Tibial artery (tissue), 4 donors: ENCODE results near the gene MAMSTR.

Experiments
- DNase-seq, 2 donors: peaks; one replicate each; pipeline ENCODE4 v3.0.0-alpha.2; 2019
- H3K27ac ChIP-seq, 2 donors: fragments of 200-600 bp; sonication (generic) in 1 of 2; 1 replicate in 1 of 2; 2 replicates in 1 of 2; pipeline ENCODE4 v1.5.1; 2018 to 2019; ENCODE audit warnings: mild to moderate bottlenecking in 1 of 2
- H3K27me3 ChIP-seq, 2 donors: fragments of 200-600 bp; sonication (generic) in 1 of 2; one replicate each; pipeline versions ENCODE4 v1.5.1 to v1.6.0; 2016 to 2019
- H3K36me3 ChIP-seq, 3 donors: fragments of 200-600 bp; sonication (generic) in 2 of 3; one replicate each; pipeline ENCODE4 v1.5.1; 2016 to 2019; ENCODE audit warnings: mild to moderate bottlenecking in 2 of 3
- H3K4me1 ChIP-seq, 4 donors: fragments of 200-600 bp; sonication (generic) in 2 of 4; 1 replicate in 3 of 4; 2 replicates in 1 of 4; pipeline ENCODE4 v1.5.1; 2016 to 2019
- H3K4me3 ChIP-seq, 2 donors: fragments of 200-600 bp; sonication (generic) in 1 of 2; 1 replicate in 1 of 2; 2 replicates in 1 of 2; pipeline ENCODE4 v1.5.1; 2018 to 2019; ENCODE audit warnings: mild to moderate bottlenecking in 2 of 2
- H3K9me3 ChIP-seq, 3 donors: fragments of 200-600 bp; sonication (generic) in 1 of 3; one replicate each; pipeline ENCODE4 v1.5.1; 2016 to 2019
- intact Hi-C: fragments of 100-400 bp; cut with DNase I; formaldehyde crosslinking; loops from one replicate; pipeline ENCODE4 v1.15.0; 2023; ENCODE audit warnings: low total_unique reads
- TF ChIP-seq, protein P1 (sequence below), 2 experiments: fragments of 200-600 bp in 1 of 2; fragments of 450-650 bp in 1 of 2; IDR thresholded peaks; one replicate each; pipeline ENCODE4 v1.5.1; 2017 to 2019; ENCODE audit warnings: antibody characterized with exemption in 2 of 2, mild to moderate bottlenecking in 1 of 2, moderate library complexity in 1 of 2

Gene MAMSTR

DNA sequence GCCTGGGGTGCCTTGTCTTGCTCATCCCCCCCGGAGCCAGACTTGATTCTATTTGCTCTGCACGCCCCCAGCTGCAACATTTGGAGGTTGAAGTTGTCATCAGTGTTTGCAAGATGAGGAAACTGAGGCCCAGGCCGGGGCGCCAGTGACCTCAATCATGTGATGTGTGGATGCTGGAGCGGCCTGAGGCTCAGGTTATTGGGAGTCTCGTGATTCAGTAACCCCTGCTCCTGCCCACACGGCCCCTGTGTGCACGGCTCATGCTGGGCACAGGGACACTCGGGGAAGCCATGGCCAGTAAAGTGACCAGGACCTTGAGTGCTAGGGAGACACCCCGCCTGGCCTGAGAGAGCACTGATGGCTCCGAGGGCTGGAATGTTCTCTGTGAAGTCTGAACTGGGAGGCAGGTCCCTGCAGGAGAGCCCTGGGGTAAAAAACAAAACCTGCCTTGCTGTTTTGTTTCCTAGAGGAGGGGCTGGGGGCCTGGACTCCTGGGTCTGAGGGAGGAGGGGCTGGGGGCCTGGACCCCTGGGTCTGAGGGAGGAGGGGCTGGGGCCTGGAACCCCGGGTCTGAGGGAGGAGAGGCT lies 37.7 kb upstream of the MAMSTR start:
- peaks cover 0 to 37% of the 10 kb centered on the region in 2 donors for H3K27me3 ChIP-seq
- H3K27ac ChIP-seq = no peak overlapping the region
- no peaks in the 10 kb centered on the region for H3K36me3 ChIP-seq
- peaks cover 0 to 11% (median 8%) of the 10 kb centered on the region in 4 donors for H3K4me1 ChIP-seq
- DNase-seq = no peak
- H3K4me3 ChIP-seq = no peak overlapping the region
- intact Hi-C loops = no loop called here
- no peaks in the 10 kb centered on the region for H3K9me3 ChIP-seq
- TF ChIP-seq, protein P1, sequence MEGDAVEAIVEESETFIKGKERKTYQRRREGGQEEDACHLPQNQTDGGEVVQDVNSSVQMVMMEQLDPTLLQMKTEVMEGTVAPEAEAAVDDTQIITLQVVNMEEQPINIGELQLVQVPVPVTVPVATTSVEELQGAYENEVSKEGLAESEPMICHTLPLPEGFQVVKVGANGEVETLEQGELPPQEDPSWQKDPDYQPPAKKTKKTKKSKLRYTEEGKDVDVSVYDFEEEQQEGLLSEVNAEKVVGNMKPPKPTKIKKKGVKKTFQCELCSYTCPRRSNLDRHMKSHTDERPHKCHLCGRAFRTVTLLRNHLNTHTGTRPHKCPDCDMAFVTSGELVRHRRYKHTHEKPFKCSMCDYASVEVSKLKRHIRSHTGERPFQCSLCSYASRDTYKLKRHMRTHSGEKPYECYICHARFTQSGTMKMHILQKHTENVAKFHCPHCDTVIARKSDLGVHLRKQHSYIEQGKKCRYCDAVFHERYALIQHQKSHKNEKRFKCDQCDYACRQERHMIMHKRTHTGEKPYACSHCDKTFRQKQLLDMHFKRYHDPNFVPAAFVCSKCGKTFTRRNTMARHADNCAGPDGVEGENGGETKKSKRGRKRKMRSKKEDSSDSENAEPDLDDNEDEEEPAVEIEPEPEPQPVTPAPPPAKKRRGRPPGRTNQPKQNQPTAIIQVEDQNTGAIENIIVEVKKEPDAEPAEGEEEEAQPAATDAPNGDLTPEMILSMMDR (IDR thresholded peaks at IDR 0.05) = no peak

DNA sequence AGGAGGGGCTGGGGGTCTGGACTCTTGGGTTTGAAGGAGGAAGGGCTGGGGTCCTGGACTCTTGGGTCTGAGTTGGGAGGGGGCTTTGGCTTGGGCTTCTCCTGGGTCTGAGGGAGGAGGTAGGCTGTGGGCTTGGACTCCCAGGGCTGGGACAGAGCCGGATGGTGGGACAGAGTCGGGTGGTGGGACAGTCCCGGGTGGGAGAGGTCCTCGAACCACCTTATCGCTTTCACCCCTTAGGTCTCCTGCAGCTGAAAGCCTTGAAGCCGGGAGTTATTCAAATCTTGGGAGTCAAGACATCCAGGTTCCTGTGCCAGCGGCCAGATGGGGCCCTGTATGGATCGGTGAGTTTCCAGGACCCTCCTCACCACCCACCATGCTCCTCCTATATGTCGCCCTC lies 37.2 kb upstream of the MAMSTR start:
- no peak overlapping the region for H3K27ac ChIP-seq
- no peaks in the 10 kb centered on the region for H3K36me3 ChIP-seq
- DNase-seq = no peak
- peaks cover 0 to 12% (median 9%) of the 10 kb centered on the region in 4 donors for H3K4me1 ChIP-seq
- no peak overlapping the region for H3K4me3 ChIP-seq
- intact Hi-C loops = no loop called here
- no peaks in the 10 kb centered on the region for H3K9me3 ChIP-seq
- H3K27me3 ChIP-seq = peaks cover 0 to 42% of the 10 kb centered on the region in 2 donors
- TF ChIP-seq, protein P1 (IDR thresholded peaks at IDR 0.05) = no peak

DNA sequence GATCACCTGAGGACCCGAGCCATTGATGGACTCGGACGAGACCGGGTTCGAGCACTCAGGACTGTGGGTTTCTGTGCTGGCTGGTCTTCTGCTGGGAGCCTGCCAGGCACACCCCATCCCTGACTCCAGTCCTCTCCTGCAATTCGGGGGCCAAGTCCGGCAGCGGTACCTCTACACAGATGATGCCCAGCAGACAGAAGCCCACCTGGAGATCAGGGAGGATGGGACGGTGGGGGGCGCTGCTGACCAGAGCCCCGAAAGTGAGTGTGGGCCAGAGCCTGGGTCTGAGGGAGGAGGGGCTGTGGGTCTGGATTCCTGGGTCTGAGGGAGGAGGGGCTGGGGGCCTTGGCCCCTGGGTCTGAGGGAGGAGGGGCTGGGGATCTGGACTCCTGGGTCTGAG lies 36.7 kb upstream of the MAMSTR start:
- intact Hi-C loops = no loop called here
- TF ChIP-seq, protein P1 (IDR thresholded peaks at IDR 0.05) = no peak
- Histone ChIP-seq H3K27ac (no peak overlapping the region), H3K36me3 (no peaks in the 10 kb centered on the region), H3K4me3 (no peak overlapping the region), H3K27me3 (peaks cover 0 to 47% of the 10 kb centered on the region in 2 donors), H3K9me3 (no peaks in the 10 kb centered on the region), H3K4me1 (peaks cover 0 to 12% (median 9%) of the 10 kb centered on the region in 4 donors)
- DNase-seq = no peak

DNA sequence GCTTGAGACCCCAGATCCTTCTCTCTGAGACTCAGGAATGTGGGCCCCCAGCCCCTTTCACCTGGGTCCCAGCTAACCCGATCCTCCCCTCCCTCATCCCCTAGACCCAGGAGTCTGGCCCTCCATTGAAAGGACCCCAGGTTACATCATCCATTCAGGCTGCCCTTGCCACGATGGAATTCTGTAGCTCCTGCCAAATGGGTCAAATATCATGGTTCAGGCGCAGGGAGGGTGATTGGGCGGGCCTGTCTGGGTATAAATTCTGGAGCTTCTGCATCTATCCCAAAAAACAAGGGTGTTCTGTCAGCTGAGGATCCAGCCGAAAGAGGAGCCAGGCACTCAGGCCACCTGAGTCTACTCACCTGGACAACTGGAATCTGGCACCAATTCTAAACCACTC lies 36.3 kb upstream of the MAMSTR start:
- intact Hi-C loops = no loop called here
- H3K4me3 ChIP-seq = no peak overlapping the region
- no peak for DNase-seq
- peaks cover 0 to 12% (median 9%) of the 10 kb centered on the region in 4 donors for H3K4me1 ChIP-seq
- no peaks in the 10 kb centered on the region for H3K36me3 ChIP-seq
- TF ChIP-seq, protein P1 (IDR thresholded peaks at IDR 0.05) = no peak
- H3K27ac ChIP-seq = no peak overlapping the region
- peaks cover 0 to 48% of the 10 kb centered on the region in 2 donors for H3K27me3 ChIP-seq
- H3K9me3 ChIP-seq = no peaks in the 10 kb centered on the region

DNA sequence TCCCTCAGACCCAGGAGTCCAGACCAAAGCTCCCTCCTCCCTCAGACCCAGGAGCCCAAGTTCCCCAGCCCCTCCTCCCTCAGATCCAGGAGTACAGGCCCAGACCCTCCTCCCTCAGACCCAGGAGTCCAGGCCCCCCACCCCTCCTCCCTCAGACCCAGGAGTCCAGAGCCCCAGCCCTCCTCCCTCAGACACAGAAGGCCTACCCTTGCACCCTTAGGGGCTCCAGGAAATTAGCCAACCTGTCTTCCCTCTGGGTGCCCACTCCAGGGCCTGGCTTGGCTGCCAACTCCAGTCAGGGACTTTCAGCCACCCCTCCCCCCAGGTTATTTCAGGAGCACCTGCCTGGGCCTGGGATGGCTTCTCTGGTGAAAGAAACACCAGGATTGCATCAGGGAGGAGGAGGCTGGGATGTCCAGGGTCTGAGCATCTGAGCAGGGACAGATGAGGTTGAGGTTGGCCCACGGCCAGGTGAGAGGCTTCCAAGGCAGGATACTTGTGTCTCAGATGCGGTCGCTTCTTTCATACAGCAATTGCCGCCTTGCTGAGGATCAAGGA lies 35.6 kb upstream of the MAMSTR start, which contains the start of gene FGF21:
Gene FGF21, plus strand, starts transcription at position 441 of the 558 bp plus-strand sequence. CDS start 713 bp downstream, outside the sequence.
- peaks cover 0 to 50% of the 10 kb centered on the region in 2 donors for H3K27me3 ChIP-seq
- H3K36me3 ChIP-seq = peaks cover 0 to 5% (median 0%) of the 10 kb centered on the region in 3 donors
- DNase-seq = no peak
- H3K4me3 ChIP-seq = no peak within 1 kb of the TSS
- intact Hi-C loops = no loop called here
- TF ChIP-seq, protein P1 (IDR thresholded peaks at IDR 0.05) = no peak
- no peaks in the 10 kb centered on the region for H3K9me3 ChIP-seq
- no peak within 1 kb of the TSS for H3K27ac ChIP-seq
- H3K4me1 ChIP-seq = peaks cover 0 to 12% (median 9%) of the 10 kb centered on the region in 4 donors
